IPS-NIHi7 (cell line): Measurements from ENCODE around the gene ETV1.
"Not testable (repeated sequence)": the region's sequence is repeated elsewhere in the genome, so short reads cannot be mapped to it uniquely, and the experiment has no call there.

Experiments
- DNase-seq: peaks from one replicate; pipeline ENCODE4 v3.0.0; 2012; ENCODE audit warnings: mixed read lengths; ENCODE audit errors: extremely low spot score

The ETV1 gene

GRCh38 chr7:13932131-13932530 is 57.3 kb downstream of the ETV1 start:
- DNase-seq: no peak

GRCh38 chr7:13921062-13921461 is 68.4 kb downstream of the ETV1 start:
- DNase-seq: no peak

DNA sequence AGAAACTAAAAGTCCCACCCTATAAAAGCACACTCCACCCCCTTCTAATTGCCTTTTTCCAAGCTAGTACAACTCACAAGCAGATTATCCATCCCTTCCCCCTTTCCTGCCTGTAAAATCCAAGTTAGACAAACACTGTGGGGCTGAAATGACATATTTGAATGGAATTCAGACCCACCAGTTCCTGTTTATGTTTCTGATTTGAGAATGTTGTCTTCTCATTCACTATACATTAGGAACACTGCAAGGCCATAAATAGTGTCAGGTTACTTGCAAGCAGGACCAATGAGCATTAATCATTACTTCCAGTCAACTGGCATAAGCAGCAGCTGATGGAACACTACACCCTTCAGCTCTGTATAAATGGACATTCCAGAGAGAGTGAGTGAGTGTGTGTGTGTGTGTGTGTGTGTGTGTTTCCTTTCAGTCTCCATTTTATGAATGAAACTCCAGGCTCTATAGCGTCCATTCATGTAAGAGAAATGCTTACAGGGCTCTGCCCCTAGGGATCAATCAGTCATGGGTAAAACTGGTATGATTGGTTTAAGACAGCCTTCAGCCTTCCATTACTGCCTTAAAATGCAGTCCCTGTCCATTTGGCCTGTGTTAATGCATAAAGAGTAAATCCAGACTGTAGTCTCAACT is 69.3 kb downstream of the ETV1 start:
- no peak for DNase-seq

DNA sequence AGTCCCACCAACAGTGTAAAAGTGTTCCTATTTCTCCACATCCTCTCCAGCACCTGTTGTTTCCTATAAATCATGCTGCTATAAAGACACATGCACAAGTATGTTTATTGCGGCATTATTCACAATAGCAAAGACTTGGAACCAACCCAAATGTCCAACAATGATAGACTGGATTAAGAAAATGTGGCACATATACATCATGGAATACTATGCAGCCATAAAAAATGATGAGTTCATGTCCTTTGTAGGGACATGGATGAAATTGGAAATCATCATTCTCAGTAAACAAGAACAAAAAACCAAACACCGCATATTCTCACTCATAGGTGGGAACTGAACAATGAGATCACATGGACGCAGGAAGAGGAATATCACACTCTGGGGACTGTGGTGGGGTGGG is 71.1 kb downstream of the ETV1 start:
- DNase-seq: not testable (repeated sequence)

DNA sequence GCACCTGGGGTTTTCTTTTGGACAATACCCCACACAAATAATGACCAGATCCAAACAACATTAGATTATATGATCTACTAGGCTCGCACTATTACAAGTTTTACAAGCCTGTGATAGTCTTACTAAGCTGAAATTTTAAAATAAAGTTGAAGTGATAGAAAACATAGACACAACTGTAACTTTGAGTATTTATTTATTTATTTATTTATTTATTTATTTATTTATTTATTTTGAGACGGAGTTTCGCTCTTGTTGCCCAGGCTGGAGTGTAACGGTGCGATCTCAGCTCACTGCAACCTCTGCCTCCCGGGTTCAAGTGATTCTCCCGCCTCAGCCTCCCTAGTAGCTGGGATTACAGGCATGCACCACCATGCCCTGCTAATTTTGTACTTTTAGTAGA is 72.4 kb downstream of the ETV1 start:
- not testable (repeated sequence) for DNase-seq

- no peak for DNase-seq
These were observed 73.6 kb downstream of the ETV1 start for GRCh38 chr7:13915891-13916290.

GRCh38 chr7:13912715-13913278 is 76.7 kb downstream of the ETV1 start:
- DNase-seq: no peak

DNA sequence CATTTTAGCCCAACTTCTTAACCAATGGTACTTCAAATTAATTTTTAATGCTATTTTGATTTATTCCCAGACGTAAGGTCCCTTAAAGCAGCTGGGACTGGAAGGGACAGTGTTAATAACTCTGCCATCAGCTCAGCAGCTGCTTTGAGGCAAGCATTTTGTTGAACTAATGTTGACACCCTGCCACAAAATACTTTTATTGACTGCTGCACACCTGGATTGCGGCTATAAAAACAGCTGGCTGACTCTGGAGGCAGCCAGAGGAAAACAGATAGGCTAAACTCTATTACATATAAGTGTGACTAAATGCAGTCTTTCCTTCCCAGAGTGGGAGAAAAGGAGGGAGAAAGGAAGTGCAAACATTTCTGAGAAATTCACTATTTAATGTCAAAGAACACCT is 77.6 kb downstream of the ETV1 start:
- no peak for DNase-seq

GRCh38 chr7:13910805-13911551 is 78.5 kb downstream of the ETV1 start:
- no peak for DNase-seq

GRCh38 chr7:13908667-13909397 is 80.6 kb downstream of the ETV1 start:
- no peak for DNase-seq

GRCh38 chr7:13907831-13908230 is 81.6 kb downstream of the ETV1 start:
- DNase-seq: no peak

GRCh38 chr7:13904689-13905088 is 84.8 kb downstream of the ETV1 start:
- DNase-seq: no peak

GRCh38 chr7:13904007-13904406 is 85.5 kb downstream of the ETV1 start:
- no peak for DNase-seq

- DNase-seq: no peak
These were observed 87.9 kb downstream of the ETV1 start for GRCh38 chr7:13901577-13901976.

GRCh38 chr7:13898957-13899670 is 90.4 kb downstream of the ETV1 start:
- DNase-seq: peak; percentile 9

DNA sequence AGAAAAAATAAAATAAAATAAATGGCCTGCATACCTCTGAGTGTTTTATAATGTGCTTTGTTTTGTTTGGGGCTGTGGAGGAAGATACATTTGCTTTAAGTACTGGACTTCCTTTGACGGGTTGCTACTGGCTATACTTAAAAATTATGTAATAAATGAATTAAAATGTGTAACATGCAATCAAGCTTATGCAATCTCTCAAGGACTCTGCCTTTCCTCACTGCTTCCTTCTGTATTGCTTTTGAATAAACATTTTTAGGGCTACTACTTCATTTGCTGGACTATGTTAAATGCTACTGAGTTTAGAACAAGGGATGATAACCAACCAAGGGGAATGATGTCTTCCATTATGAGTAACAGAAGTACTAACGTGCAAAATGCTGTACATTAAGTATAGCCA is 91.6 kb downstream of the ETV1 start:
- no peak for DNase-seq

DNA sequence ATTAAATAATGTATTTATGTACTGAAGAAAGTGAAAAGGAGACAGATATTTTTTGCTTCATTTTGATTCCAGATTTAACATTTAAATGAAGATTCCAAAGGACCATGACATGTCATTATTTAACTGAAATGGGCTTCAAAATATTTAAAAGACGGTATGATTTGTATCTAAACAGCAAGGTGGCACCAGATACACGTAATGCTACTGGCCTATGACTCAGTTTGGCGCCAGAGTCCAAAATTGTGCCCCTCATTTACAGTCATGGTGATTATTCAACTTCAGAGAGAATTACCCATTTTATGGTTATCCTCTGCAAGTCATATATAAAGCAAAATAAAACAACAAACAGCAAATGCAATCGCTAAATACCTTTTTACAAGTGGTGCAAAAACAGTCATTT is 94.5 kb downstream of the ETV1 start:
- DNase-seq: no peak

- DNase-seq: no peak
These were observed 95.1 kb downstream of the ETV1 start for GRCh38 chr7:13894377-13894776.

DNA sequence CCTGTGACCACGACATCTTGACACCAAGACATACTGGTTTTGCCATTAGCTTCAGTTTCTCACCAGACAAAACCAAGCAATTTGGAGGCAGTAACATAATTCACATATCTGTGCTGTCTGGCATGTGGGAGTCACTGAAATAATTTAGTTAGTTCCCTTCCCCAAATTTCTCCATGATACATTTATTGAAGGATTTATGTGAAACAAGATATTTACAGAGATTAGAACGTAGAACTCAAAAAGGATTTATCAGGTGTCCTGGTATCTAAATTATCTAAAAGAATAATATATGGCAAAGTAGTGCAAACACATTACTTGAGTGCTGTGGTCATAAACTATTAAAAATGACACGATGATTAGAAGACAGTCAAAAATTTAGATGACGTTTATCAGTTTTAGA is 98.7 kb downstream of the ETV1 start:
- no peak for DNase-seq

- DNase-seq: no peak
These were observed 103.1 kb downstream of the ETV1 start for GRCh38 chr7:13886356-13886755.

GRCh38 chr7:13882051-13882450 is 107.4 kb downstream of the ETV1 start:
- no peak for DNase-seq

- DNase-seq: no peak
These were observed 108.7 kb downstream of the ETV1 start for GRCh38 chr7:13880789-13881188.
